ENCODE results near the gene SH2D1A.

DNA sequence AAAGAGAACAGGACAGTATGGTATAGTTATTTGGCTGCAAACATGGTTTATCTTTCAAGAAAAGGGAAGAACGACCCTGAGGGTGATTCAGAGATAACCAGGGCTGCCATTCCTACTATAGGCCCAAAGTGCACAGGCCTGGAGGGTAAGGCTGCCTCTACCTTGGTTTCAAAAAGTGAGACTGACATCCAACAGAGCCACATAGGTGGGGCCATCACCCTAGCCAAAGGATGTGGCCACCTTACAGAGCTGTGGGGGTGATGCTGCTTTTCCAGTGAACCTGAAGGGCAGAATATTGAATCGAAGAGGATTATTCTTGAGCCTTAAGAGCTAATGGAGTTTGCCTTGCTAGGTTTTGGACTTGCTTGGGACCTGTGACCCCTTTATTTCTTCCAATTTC lies 15.7 kb downstream of the SH2D1A start:
- TF ChIP-seq, protein P1, sequence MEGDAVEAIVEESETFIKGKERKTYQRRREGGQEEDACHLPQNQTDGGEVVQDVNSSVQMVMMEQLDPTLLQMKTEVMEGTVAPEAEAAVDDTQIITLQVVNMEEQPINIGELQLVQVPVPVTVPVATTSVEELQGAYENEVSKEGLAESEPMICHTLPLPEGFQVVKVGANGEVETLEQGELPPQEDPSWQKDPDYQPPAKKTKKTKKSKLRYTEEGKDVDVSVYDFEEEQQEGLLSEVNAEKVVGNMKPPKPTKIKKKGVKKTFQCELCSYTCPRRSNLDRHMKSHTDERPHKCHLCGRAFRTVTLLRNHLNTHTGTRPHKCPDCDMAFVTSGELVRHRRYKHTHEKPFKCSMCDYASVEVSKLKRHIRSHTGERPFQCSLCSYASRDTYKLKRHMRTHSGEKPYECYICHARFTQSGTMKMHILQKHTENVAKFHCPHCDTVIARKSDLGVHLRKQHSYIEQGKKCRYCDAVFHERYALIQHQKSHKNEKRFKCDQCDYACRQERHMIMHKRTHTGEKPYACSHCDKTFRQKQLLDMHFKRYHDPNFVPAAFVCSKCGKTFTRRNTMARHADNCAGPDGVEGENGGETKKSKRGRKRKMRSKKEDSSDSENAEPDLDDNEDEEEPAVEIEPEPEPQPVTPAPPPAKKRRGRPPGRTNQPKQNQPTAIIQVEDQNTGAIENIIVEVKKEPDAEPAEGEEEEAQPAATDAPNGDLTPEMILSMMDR (IDR thresholded peaks at IDR 0.05), result no peak
- no peak for TF ChIP-seq POLR2A (IDR thresholded peaks at IDR 0.05)

Data from lower leg skin (tissue), 3 donors.